Measurements from ENCODE around the gene SPON2.

DNA sequence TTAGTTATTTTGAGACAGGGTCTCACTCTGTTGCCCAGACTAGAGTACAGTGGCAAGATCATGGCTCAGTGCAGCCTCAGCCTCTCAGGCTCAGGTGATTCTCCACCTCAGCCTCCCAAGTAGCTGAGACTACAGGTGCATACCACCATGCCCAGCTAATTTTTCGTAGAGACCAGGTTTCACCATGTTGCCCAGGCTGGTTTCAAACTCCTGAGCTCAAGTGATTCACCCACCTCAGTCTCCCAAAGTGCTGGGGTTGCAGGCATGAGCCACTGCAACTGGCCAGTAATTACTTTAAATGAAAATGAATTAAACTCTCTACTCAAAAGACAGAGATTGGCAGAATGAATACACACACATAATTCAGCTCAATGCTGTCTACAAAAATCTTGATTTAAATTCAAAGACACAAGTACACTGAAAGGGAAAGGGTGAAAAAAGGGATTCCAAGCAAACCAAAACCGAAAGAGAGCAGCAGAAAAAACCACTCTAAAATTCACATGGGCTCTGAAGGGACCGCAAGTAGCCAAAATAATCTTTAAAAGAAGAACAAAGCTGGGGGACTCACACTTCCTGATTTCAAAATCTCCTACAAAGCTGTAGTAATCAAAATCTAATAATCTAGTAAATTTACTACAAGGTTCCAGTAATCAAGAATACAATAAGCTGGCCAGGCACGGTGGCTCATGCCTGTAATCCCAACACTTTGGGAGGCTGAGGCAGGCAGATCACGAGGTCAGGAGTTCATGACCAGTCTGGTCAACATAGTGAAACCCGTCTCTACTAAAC is 11.8 kb upstream of the SPON2 start:
- no peak for TF ChIP-seq CTCF (IDR thresholded peaks at IDR 0.05; ENCODE audit: low read length)
- no peak for TF ChIP-seq EZH2 (optimal IDR thresholded peaks at IDR 0.05; ENCODE audit: low read depth, low read length)
- TF ChIP-seq EZH2phosphoT487 (IDR thresholded peaks at IDR 0.05; ENCODE audit: low read length) = no peak

All from MM.1S (cell line).